HL-60 (cell line): ENCODE data around the gene OSBPL8.

Experiments used
- CTCF ChIP-seq: IDR thresholded peaks from one replicate; pipeline ENCODE4 v1.5.1; 2011; ENCODE audit warnings: low read length, control low read depth, inconsistent platforms; ENCODE audit not compliant: insufficient read depth
- GABPA ChIP-seq: IDR thresholded peaks from 2 replicates; pipeline ENCODE4 v1.6.1; 2012; ENCODE audit warnings: low read depth

DNA sequence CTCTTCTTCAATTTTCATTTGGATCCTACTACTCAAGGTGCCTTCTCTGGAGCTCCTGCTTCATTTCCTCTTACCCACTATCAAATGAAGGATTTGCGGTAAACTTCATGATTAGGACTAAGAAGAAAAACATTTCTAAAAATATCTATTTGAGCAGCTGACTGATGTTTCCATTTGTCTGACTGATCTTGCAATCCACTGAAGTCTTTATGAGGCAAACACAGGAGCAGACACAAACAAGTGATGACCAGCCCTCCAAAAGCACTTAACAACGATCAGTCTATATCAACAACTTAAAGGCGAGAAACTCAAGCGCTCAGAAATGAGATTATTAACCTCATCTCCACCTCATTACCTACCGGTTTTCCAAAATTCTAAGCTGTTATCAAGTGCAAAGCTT lies 26.2 kb downstream of the OSBPL8 start:
- TF ChIP-seq CTCF (no peak), GABPA (no peak)
